ENCODE measurements around the gene CBLIF.

DNA sequence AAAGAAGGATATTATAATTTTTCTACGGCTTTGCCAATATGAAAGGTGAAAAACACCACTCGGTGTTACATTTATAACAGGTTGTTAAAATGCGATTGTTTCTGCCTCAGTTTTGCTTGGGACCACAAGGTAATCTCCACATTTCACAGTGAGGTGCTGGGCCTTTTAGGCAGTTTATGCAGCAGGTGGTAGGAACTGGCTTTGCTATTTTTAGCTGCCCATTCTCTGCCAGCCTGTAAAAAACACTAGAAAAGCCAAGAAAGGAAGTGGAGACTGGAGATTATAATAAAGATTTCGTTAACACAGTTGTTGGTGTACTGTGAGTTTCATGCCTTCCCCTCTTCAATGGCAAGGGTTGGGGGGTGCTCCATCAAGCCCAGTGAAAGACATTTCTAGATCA, 26.7 kb downstream of the CBLIF start:
- TF ChIP-seq, protein P1, sequence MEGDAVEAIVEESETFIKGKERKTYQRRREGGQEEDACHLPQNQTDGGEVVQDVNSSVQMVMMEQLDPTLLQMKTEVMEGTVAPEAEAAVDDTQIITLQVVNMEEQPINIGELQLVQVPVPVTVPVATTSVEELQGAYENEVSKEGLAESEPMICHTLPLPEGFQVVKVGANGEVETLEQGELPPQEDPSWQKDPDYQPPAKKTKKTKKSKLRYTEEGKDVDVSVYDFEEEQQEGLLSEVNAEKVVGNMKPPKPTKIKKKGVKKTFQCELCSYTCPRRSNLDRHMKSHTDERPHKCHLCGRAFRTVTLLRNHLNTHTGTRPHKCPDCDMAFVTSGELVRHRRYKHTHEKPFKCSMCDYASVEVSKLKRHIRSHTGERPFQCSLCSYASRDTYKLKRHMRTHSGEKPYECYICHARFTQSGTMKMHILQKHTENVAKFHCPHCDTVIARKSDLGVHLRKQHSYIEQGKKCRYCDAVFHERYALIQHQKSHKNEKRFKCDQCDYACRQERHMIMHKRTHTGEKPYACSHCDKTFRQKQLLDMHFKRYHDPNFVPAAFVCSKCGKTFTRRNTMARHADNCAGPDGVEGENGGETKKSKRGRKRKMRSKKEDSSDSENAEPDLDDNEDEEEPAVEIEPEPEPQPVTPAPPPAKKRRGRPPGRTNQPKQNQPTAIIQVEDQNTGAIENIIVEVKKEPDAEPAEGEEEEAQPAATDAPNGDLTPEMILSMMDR (IDR thresholded peaks at IDR 0.05; ENCODE audit: low read depth, low read length, poor library complexity, severe bottlenecking): no peak
- TF ChIP-seq EZH2phosphoT487 (IDR thresholded peaks at IDR 0.05; ENCODE audit: borderline replicate concordance, low read length): no peak
